Skin epidermis (tissue), 12 donors: ENCODE measurements around the gene DNM3.

Experiments used
- H3K27ac ChIP-seq, 21 experiments: fragments of 200-600 bp; sonication (generic) in 11 of 21; one replicate each; pipeline ENCODE4 v1.5.0; 2020; ENCODE audit warnings: mild to moderate bottlenecking in 3 of 21, inconsistent platforms in 2 of 21, moderate library complexity in 2 of 21
- H3K4me3 ChIP-seq, 7 experiments: fragments of 200-600 bp; sonication (generic) in 2 of 7; one replicate each; pipeline ENCODE4 v1.5.0; 2020; ENCODE audit warnings: inconsistent platforms in 2 of 7, mild to moderate bottlenecking in 2 of 7, moderate library complexity in 1 of 7

The DNM3 gene

GRCh38 chr1:172382406-172382805, 541.1 kb downstream of the DNM3 start:
- Histone ChIP-seq H3K4me3 (no peak overlapping the region), H3K27ac (peak overlapping the region in 5 of 21 experiments; percentile 7 to 81 (median 18))

GRCh38 chr1:172382990-172383389, 541.7 kb downstream of the DNM3 start:
- H3K4me3 ChIP-seq, result no peak overlapping the region

DNA sequence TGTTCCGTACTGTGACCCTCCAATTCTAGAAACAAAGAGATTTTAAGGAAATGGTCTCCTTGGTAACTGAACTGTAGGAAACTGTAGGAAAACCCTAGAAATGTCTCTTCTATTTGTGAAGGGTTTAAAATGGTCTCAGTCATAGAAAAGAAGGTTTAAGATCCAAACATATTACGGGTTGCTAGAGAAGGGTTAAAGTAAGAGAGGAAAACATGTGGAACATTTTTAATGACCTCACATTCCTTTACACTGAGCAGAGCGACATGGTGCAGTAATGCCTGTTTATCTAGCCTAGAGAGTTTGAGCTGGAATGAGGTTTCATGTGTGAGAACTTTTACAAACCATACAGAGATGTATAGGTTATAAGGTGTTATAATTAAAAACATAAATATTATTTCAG, 542.2 kb downstream of the DNM3 start:
- Histone ChIP-seq H3K4me3 (no peak overlapping the region), H3K27ac (peak overlapping the region in 8 of 21 experiments; percentile 13 to 81 (median 43))

More at GRCh38 chr1:172382990-172383389, 541.7 kb downstream of the DNM3 start:
- peak overlapping the region in 8 of 21 experiments; percentile 13 to 81 (median 43) for H3K27ac ChIP-seq

- no peak overlapping the region for H3K4me3 ChIP-seq
- H3K27ac ChIP-seq, result peak overlapping the region in 4 of 21 experiments; percentile 24 to 80 (median 51)
Measured at GRCh38 chr1:172384656-172385055, 543.4 kb downstream of the DNM3 start.

DNA sequence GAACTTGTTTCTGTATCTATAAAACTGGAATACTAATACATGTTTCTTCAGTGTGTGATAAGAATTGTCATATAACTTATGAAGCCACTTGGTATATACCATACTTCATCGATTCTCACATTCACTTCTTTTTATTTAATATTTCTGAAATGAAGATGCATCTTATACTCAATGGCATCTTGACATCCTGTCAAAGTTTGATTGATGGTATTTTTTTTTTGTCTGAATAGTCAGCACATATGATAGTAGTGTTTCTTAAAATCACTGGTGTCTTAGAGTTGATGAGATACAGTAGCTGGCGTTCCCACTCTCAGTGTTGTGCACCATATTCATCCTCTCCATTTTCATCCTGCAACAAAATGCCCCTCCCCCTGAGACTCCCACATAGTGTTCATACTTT, 544.7 kb downstream of the DNM3 start:
- H3K4me3 ChIP-seq, result no peak overlapping the region

DNA sequence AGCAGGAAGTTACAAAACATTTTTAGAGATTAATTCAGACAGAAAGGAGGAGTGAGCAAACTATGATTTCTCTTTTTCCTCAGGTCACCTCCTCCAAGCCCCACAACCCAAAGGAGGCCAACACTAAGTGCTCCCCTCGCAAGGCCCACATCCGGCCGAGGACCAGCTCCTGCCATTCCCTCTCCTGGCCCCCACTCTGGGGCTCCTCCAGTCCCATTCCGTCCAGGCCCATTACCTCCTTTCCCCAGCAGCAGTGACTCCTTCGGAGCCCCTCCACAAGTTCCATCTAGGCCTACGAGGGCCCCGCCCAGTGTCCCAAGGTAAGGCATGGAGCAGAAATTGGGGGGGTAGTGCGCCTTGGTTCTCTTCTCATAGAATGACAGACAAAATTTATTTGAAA, 547.2 kb downstream of the DNM3 start:
- H3K4me3 ChIP-seq, result no peak overlapping the region
- no peak overlapping the region for H3K27ac ChIP-seq

More for the DNA sequence above, 544.7 kb downstream of the DNM3 start:
- H3K27ac ChIP-seq, result no peak overlapping the region

- Histone ChIP-seq H3K27ac (peak overlapping the region in 20 of 21 experiments; percentile 26 to 91 (median 76)), H3K4me3 (no peak overlapping the region)
Measured at GRCh38 chr1:172390301-172390682, 549.0 kb downstream of the DNM3 start.

GRCh38 chr1:172390683-172391551, 549.6 kb downstream of the DNM3 start:
- H3K4me3 ChIP-seq, result peak overlapping the region in 1 of 7 experiments; percentile 11
- H3K27ac ChIP-seq, result peak overlapping the region in 20 of 21 experiments; percentile 26 to 91 (median 76)

DNA sequence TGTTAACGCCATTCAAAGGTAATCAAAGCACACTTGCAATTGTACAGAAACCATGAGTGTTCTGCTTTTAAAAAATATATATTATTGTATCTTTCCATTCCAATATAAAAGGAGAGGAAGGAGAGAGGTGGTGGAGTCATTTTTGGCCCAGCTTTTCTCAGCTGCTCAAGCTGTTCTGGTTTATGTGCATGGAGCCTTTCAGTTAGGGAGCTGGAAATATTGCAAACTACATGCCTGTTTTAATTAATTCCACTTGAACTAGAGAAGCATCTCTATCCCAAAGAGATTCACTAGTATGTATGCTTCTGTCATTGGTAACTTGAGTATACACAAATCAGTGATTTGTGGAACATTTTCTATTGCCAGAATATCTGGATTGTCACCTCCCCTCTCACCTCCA, 550.7 kb downstream of the DNM3 start:
- no peak overlapping the region for H3K4me3 ChIP-seq

DNA sequence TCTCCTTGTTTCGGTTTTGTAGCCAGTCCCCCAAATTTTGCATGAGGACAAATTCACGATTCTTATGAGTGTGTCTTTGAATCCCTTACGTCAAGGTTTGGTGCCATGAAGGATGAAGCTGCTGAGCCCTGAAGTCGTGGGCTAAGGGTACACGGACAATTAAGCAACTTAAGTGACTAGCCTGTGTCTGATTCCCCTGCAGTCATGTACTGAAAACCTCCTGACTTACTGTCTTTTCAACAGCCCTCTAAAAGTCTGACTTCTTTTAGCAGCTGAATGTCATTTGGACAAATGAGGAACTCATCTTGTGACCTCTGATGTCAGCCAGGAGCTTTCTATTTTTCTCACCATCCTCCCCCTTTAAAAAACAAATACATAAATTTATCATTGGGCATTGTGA, 552.1 kb downstream of the DNM3 start:
- Histone ChIP-seq H3K27ac (peak overlapping the region in 12 of 21 experiments; percentile 5 to 91 (median 82)), H3K4me3 (no peak overlapping the region)

More for the DNA sequence above, 550.7 kb downstream of the DNM3 start:
- H3K27ac ChIP-seq, result peak overlapping the region in 16 of 21 experiments; percentile 9 to 91 (median 78)

DNA sequence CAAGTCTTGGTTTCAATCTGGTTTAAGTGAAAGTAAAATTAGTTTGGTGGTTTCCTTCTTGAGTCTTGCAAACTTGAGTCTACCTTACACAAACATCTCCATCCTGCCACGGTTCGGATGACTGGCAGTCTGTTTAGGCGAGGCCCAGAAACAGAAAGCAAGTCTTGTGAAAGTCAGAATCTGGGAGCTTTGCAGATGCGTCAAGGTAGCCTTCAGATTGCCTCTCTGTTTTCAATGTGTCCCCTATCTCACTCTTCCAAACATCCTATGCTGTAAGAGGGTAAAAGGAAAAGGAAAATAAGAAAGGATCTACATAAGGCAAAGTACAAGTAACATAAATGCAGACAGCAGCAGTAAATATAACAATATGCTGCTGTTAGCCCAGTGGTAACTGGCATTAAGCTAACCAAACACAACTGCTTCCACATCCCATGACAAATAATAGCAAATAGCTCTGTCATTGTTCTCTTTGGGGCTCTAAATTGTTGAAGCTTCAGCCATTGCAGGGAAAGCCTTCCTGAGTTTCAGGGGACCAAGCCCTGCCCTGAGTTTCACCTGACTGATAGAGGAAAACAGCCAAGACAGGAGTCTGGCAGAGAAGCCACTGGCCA, 552.9 kb downstream of the DNM3 start:
- no peak overlapping the region for H3K4me3 ChIP-seq

DNA sequence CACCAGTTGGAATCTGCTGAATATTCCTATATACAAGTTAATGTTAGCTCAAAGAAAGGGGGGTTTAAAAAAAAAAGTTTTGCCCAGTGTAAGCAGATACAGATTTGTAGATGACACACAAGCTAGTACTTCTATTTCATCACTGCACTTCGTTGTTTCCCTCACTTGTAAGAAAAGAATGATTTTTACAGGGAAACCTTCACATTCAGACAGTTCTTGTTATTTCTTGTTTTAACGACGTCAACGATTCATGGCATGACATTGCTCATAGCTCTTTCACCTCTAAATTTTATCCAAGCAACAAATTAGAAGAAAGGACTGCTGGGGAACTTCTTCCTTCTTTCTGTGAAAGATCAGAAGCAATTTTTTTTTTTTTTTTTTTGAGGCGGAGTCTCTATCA, 553.5 kb downstream of the DNM3 start:
- Histone ChIP-seq H3K27ac (peak overlapping the region in 16 of 21 experiments; percentile 3 to 91 (median 71)), H3K4me3 (no peak overlapping the region)

More for the DNA sequence above, 552.9 kb downstream of the DNM3 start:
- peak overlapping the region in 17 of 21 experiments; percentile 3 to 91 (median 74) for H3K27ac ChIP-seq

DNA sequence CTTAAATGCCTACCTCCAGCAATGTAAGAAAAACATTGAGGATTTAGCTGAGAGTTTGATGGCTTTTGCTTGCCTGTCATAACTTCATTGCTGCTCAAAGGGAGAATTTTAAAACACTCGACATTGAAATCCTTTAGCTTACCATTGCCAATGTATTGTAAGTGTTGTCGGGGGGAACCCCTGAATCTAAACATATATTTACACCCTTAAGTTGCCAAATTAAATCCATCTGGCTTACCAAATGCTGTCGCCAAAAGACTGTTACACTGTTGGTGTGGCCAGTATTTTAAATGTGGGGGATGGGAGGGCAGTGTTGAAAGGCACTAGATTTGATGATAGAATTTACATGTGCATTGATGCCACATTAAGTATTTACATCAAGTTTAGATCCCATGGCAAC, 554.3 kb downstream of the DNM3 start:
- Histone ChIP-seq H3K27ac (peak overlapping the region in 6 of 21 experiments; percentile 79 to 91 (median 82)), H3K4me3 (no peak overlapping the region)

DNA sequence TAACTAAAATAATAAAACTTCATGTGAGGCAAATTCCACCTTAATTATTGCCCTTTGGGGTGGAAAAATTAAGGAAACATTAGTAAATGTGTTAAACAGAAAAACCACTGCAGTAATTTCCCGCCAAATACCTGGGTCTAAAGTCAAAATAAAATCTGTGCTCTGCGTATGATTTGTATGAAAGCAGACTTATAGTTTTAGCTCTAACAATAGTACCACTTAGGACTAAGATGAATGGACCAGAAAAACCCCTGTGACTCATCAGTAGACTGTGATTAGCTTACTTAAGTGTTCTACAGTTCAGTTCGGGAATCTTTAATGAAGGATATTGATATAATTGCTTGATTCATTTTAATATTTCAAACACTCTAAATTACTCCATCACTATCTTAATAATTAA, 555.9 kb downstream of the DNM3 start:
- H3K4me3 ChIP-seq, result no peak overlapping the region
- H3K27ac ChIP-seq, result peak overlapping the region in 7 of 21 experiments; percentile 2 to 82 (median 26)

GRCh38 chr1:172397633-172398032, 556.3 kb downstream of the DNM3 start:
- H3K27ac ChIP-seq, result peak overlapping the region in 7 of 21 experiments; percentile 2 to 80 (median 56)
- H3K4me3 ChIP-seq, result no peak overlapping the region

DNA sequence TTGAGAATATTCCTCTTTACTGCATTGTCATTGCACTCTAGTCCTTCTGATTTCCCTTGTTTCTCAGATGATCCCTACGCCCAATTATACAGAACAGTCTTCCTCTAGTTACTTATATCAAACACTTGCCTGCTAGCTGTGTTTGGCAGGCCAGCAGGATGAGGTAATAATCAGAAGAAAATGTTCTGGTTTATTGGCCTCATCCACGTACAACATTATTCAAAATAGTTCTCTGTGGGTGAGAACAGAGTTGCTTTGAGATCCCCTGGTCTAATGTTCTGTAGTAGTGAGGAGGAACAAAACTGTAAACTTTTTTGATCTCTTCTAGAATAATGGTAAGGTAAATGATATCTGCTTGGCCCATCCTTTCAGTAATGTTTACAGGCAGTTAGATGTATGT, 556.9 kb downstream of the DNM3 start:
- Histone ChIP-seq H3K27ac (peak overlapping the region in 18 of 21 experiments; percentile 2 to 80 (median 66)), H3K4me3 (no peak overlapping the region)

DNA sequence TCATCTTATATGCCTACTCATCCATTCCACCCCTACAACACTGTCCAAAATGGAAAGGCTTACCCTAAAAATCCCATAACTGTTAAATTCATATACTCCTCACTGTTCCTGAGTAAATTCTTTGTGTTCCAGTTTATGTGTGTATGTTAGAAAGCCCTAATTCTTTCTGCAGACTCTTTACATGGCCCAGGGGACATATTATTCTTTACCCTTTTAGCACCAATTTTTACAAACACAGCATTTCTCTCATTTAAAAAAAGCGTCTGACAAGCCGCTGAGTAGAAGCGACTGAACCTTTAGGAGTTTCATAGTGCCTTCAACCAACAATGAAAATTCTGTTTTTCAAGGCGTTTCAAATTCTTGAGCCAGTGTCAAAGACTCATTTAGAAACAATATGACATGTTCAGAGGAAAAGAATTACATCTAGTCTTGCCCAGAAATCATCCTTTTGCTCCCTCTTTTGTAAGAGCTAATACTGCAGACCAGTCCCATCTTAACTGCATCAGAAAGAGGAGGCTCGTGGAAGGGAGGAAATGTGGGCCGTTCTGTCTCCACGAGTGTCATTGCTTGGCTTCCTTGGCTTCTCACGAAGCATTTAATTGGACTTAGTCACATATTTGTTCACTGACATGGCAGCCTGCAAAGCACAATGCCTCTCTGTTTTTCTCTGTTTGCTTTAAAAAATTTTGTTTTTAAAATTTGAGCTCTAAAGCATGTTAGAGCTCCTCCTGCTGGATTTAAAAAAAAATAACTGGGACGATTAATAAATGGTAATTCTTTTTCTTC, 557.9 kb downstream of the DNM3 start:
- no peak overlapping the region for H3K4me3 ChIP-seq
- peak overlapping the region in 19 of 21 experiments; percentile 2 to 80 (median 64) for H3K27ac ChIP-seq

GRCh38 chr1:172399756-172400721, 558.7 kb downstream of the DNM3 start:
- peak overlapping the region in 17 of 21 experiments; percentile 4 to 80 (median 59) for H3K27ac ChIP-seq

DNA sequence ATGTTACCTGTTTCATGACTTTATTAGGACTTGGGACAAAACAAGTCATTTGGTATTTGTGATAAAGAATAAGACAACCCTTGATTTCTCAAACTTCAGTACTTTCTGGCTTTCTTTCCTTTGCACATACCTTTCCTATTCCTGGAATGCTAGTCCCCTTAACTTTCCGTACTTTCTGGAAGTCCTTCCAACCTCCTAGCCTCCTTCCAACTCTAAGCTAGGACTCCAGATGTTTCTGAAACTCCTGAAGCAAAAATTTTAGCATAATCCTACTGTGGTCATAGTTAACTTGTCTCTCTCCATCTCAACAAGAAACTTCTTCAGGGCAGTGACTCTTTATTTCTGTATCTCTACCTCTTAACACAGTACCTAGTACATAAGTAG, 559.4 kb downstream of the DNM3 start:
- no peak overlapping the region for H3K4me3 ChIP-seq
- H3K27ac ChIP-seq, result peak overlapping the region in 11 of 21 experiments; percentile 4 to 80 (median 68)

More at GRCh38 chr1:172399756-172400721, 558.7 kb downstream of the DNM3 start:
- no peak overlapping the region for H3K4me3 ChIP-seq
